ENCODE results near the gene NFIA.

NFIA gene

GRCh38 chr1:61273167-61273705 is 190.9 kb downstream of the NFIA start:
- Histone ChIP-seq H3K4me3 (ENCODE audit: low read length, poor library complexity, severe bottlenecking) (no peak overlapping the region), H2AFZ (ENCODE audit: low read length) (no peak overlapping the region), H3K4me1 (ENCODE audit: insufficient read depth, low read length, poor library complexity, severe bottlenecking) (no peaks in the 10 kb centered on the region), H3K9ac (ENCODE audit: low read depth, low read length, poor library complexity, severe bottlenecking) (no peak overlapping the region), H3K9me2 (replicated peaks; ENCODE audit: low read depth, low read length) (no peaks in the 10 kb centered on the region), H3K79me2 (ENCODE audit: insufficient read depth, low read length) (no peaks in the 10 kb centered on the region), H3K27me3 (ENCODE audit: insufficient read depth, low read length, poor library complexity, severe bottlenecking) (no peaks in the 10 kb centered on the region), H3F3A (ENCODE audit: low read depth) (no peaks in the 10 kb centered on the region), H3K36me3 (ENCODE audit: insufficient read depth, low read length) (no peaks in the 10 kb centered on the region), H3K9me3 (ENCODE audit: insufficient read depth, low read depth, low read length) (no peaks in the 10 kb centered on the region), H3K4me2 (ENCODE audit: low read depth, low read length, poor library complexity, severe bottlenecking) (no peak overlapping the region), H4K20me1 (ENCODE audit: insufficient read depth, low read length, poor library complexity, severe bottlenecking) (no peaks in the 10 kb centered on the region)
- no peak for TF ChIP-seq EZH2phosphoT487 (IDR thresholded peaks at IDR 0.05; ENCODE audit: borderline replicate concordance)
- TF ChIP-seq, protein P1, sequence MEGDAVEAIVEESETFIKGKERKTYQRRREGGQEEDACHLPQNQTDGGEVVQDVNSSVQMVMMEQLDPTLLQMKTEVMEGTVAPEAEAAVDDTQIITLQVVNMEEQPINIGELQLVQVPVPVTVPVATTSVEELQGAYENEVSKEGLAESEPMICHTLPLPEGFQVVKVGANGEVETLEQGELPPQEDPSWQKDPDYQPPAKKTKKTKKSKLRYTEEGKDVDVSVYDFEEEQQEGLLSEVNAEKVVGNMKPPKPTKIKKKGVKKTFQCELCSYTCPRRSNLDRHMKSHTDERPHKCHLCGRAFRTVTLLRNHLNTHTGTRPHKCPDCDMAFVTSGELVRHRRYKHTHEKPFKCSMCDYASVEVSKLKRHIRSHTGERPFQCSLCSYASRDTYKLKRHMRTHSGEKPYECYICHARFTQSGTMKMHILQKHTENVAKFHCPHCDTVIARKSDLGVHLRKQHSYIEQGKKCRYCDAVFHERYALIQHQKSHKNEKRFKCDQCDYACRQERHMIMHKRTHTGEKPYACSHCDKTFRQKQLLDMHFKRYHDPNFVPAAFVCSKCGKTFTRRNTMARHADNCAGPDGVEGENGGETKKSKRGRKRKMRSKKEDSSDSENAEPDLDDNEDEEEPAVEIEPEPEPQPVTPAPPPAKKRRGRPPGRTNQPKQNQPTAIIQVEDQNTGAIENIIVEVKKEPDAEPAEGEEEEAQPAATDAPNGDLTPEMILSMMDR (conservative IDR thresholded peaks at IDR 0.05; ENCODE audit: low read length), result no peak

- H4K20me1 ChIP-seq (ENCODE audit: insufficient read depth, low read length, poor library complexity, severe bottlenecking), result no peaks in the 10 kb centered on the region
- H3K4me1 ChIP-seq (ENCODE audit: insufficient read depth, low read length, poor library complexity, severe bottlenecking), result no peaks in the 10 kb centered on the region
- TF ChIP-seq EZH2phosphoT487 (IDR thresholded peaks at IDR 0.05; ENCODE audit: borderline replicate concordance), result no peak
- TF ChIP-seq, protein P1 (conservative IDR thresholded peaks at IDR 0.05; ENCODE audit: low read length), result no peak
- no peaks in the 10 kb centered on the region for H3K36me3 ChIP-seq (ENCODE audit: insufficient read depth, low read length)
- H3K9me2 ChIP-seq (replicated peaks; ENCODE audit: low read depth, low read length), result no peaks in the 10 kb centered on the region
- H3K79me2 ChIP-seq (ENCODE audit: insufficient read depth, low read length), result no peaks in the 10 kb centered on the region
- H3K9me3 ChIP-seq (ENCODE audit: insufficient read depth, low read depth, low read length), result no peaks in the 10 kb centered on the region
- no peaks in the 10 kb centered on the region for H3K27me3 ChIP-seq (ENCODE audit: insufficient read depth, low read length, poor library complexity, severe bottlenecking)
- H3K9ac ChIP-seq (ENCODE audit: low read depth, low read length, poor library complexity, severe bottlenecking), result no peak overlapping the region
- H2AFZ ChIP-seq (ENCODE audit: low read length), result no peak overlapping the region
- no peaks in the 10 kb centered on the region for H3F3A ChIP-seq (ENCODE audit: low read depth)
- no peak overlapping the region for H3K4me3 ChIP-seq (ENCODE audit: low read length, poor library complexity, severe bottlenecking)
- no peak overlapping the region for H3K4me2 ChIP-seq (ENCODE audit: low read depth, low read length, poor library complexity, severe bottlenecking)
Measured at GRCh38 chr1:61273861-61274260, 191.5 kb downstream of the NFIA start.

DNA sequence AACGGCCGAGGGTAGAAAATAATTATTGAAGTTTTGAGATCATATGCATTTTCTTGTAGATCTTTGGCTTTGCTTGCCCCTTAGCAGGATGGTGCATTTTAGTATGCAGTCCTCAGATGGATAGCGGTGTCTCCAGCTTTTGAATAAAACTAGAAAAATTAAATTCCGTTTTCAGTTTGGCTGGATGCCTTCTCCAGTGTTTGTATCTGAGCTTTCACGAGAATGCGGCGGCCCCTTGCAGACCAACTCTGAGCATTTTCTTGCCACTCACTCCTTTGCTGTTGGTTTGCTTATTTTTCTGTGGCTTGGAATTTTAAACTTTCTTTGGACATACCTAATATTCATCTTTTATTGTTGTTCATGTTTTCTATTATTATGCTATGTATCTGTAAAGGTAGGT is 192.6 kb downstream of the NFIA start:
- H3K36me3 ChIP-seq (ENCODE audit: insufficient read depth, low read length), result no peaks in the 10 kb centered on the region
- H2AFZ ChIP-seq (ENCODE audit: low read length), result no peak overlapping the region
- no peaks in the 10 kb centered on the region for H3K9me3 ChIP-seq (ENCODE audit: insufficient read depth, low read depth, low read length)
- no peak overlapping the region for H3K4me3 ChIP-seq (ENCODE audit: low read length, poor library complexity, severe bottlenecking)
- TF ChIP-seq, protein P1 (conservative IDR thresholded peaks at IDR 0.05; ENCODE audit: low read length), result no peak
- no peak for TF ChIP-seq EZH2phosphoT487 (IDR thresholded peaks at IDR 0.05; ENCODE audit: borderline replicate concordance)
- no peak overlapping the region for H3K9ac ChIP-seq (ENCODE audit: low read depth, low read length, poor library complexity, severe bottlenecking)
- H3K4me1 ChIP-seq (ENCODE audit: insufficient read depth, low read length, poor library complexity, severe bottlenecking), result no peaks in the 10 kb centered on the region
- no peaks in the 10 kb centered on the region for H3K9me2 ChIP-seq (replicated peaks; ENCODE audit: low read depth, low read length)
- no peaks in the 10 kb centered on the region for H4K20me1 ChIP-seq (ENCODE audit: insufficient read depth, low read length, poor library complexity, severe bottlenecking)
- no peaks in the 10 kb centered on the region for H3K79me2 ChIP-seq (ENCODE audit: insufficient read depth, low read length)
- no peaks in the 10 kb centered on the region for H3K27me3 ChIP-seq (ENCODE audit: insufficient read depth, low read length, poor library complexity, severe bottlenecking)
- no peak overlapping the region for H3K4me2 ChIP-seq (ENCODE audit: low read depth, low read length, poor library complexity, severe bottlenecking)
- H3F3A ChIP-seq (ENCODE audit: low read depth), result no peaks in the 10 kb centered on the region

Measured in Loucy (cell line).